ENCODE results near the gene ATF2. TPM values are rescaled to one million over a fixed set of nuclear protein-coding genes. Genes with fewer than 3 reads are reported as not detected.

The ATF2 gene
- total RNA-seq, 1 donor from 2014 or later: 59.7 TPM

DNA sequence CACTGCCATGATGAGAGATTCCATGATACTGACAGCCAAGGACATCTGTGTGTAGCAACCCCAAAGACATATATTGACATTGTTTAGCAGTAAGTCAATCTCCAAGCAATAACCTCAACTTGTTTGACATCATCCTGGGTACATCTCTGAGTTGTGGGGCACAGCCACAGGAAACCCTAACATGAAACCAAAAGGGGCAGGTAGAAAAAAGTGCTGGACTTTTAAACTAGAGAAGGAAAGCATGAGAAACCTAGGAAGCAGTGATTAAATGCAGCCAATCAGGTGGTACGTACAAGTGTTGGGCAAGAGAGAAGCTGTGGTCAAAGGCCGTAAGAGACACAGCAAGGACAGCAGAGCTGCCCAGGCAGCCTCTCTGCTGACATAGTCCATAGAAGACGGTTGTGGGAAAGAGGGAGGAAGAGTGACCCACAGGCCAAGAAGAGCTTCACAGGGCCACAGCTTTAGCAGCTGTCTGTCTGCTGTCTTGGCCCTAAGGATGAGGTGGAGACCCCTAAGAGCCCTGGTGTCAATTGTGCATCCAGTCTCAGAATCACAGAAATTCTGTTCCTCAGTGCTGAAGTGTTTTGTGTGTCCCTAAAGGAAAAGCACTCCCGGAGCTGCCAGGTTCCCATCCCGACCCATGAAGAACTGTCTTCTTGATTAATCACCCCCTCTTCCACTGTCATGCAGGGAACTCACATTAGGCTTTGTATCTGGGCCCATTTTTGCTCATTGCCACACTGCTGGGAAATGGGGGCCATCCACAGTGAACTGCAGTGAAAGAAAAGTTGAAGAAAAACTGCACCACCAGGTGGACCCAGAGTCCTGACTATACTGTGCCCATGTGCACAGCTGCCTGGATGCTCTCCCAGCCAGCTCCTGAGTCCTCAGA lies 137.4 kb downstream of the ATF2 start:
- Mint-ChIP-seq H3K27ac (no peak overlapping the region), H3K4me1 (ENCODE audit: low read depth) (no peaks in the 10 kb centered on the region), H3K4me3 (no peak overlapping the region), H3K36me3 (ENCODE audit: low read depth) (no peaks in the 10 kb centered on the region), H3K9me3 (no peaks in the 10 kb centered on the region), H3K27me3 (ENCODE audit: insufficient read depth) (peaks cover 12% of the 10 kb centered on the region)
- no peak for DNase-seq (ENCODE audit: low spot score)
- intact Hi-C loops (cut with micrococcal nuclease): no loop called here

DNA sequence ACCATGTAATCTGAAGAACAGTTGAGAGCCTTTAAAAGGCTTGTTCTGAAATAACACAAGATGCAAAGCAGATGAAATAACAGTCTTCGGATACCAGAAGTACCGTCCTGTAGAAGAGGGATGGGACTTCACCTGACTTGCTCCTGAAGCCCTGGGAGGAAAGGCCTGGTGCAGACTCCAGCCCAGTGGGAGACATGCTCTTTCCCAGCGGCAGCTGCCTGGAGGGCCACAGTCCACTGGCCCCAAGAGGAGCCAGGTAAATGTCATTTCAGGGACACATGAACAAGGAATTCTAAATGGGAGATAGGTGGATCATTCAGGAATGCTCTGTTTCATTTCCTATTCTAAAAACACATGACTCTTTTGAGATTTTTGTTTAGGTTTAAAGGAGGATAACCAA lies 140.2 kb downstream of the ATF2 start:
- Mint-ChIP-seq H3K4me3 (no peak overlapping the region), H3K27ac (no peak overlapping the region)
- intact Hi-C loops (cut with micrococcal nuclease): no loop called here

DNA sequence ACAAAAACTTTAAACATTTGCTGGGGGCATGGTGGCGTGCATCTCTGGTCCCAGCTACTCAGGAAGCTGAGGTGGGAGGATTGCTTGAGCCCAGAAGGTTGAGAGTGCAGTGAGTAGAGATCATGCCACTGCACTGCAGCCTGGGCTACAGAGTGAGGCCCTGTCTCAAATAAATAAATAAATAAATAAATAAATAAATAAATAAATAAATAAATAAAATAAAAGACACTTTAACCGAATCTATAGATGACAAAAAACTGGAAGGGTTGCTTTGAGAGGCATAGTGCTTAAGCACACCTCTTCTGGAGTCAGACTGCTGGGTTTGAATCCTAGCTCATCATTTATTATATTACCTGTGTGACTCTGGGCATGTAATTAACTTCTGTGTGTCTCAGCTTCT lies 141.6 kb downstream of the ATF2 start:
- intact Hi-C loops (cut with micrococcal nuclease): no loop called here
- no peak overlapping the region for H3K4me3 Mint-ChIP-seq
- no peak overlapping the region for H3K27ac Mint-ChIP-seq
- peaks cover 9% of the 10 kb centered on the region for H3K27me3 Mint-ChIP-seq (ENCODE audit: insufficient read depth)
- DNase-seq (ENCODE audit: low spot score): no peak
- H3K4me1 Mint-ChIP-seq (ENCODE audit: low read depth): no peaks in the 10 kb centered on the region
- no peaks in the 10 kb centered on the region for H3K36me3 Mint-ChIP-seq (ENCODE audit: low read depth)
- no peaks in the 10 kb centered on the region for H3K9me3 Mint-ChIP-seq

More for the DNA sequence above, 140.2 kb downstream of the ATF2 start:
- no peaks in the 10 kb centered on the region for H3K9me3 Mint-ChIP-seq
- DNase-seq (ENCODE audit: low spot score): no peak
- H3K36me3 Mint-ChIP-seq (ENCODE audit: low read depth): no peaks in the 10 kb centered on the region
- no peaks in the 10 kb centered on the region for H3K4me1 Mint-ChIP-seq (ENCODE audit: low read depth)
- H3K27me3 Mint-ChIP-seq (ENCODE audit: insufficient read depth): peaks cover 12% of the 10 kb centered on the region

DNA sequence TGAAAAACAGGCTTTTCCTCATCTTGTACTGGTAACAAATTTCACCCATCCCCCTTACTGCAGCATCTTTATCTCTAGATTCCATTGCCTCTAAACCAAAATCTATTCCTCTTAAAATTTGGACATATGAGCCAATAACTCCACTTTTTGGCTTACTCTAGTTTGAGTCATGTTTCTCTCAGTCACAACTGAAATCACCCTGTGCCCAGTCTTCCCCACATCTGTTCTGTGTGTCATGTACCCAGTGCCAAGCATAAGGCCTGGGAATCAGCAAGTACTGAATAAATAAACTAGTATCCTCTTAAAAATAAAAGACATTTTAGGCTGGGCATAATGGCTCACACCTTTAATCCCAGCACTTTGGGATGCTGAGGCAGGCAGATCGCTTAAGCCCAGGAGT lies 142.1 kb downstream of the ATF2 start:
- DNase-seq (ENCODE audit: low spot score): no peak
- H3K27ac Mint-ChIP-seq: no peak overlapping the region
- intact Hi-C loops (cut with micrococcal nuclease): no loop called here
- no peaks in the 10 kb centered on the region for H3K36me3 Mint-ChIP-seq (ENCODE audit: low read depth)
- no peak overlapping the region for H3K4me3 Mint-ChIP-seq
- H3K4me1 Mint-ChIP-seq (ENCODE audit: low read depth): no peaks in the 10 kb centered on the region
- peaks cover 9% of the 10 kb centered on the region for H3K27me3 Mint-ChIP-seq (ENCODE audit: insufficient read depth)
- H3K9me3 Mint-ChIP-seq: no peaks in the 10 kb centered on the region

DNA sequence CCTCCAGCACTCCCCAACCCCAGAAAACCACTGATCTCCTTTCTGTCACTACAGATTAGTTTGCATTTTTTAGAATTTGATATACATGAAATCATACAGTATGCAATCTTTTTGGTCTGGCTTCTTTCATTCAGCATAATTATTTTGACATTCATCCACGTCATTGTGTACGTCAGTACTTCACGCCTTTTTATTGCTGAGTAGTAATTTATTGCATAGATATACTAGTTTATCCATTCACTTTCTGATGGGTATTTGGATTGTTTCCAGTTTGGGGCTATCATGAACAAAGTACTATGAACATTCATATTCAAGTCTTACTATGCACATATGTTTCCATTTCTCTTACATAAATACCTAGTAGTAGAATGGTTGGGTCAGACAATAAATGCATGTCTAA lies 142.8 kb downstream of the ATF2 start:
- no peaks in the 10 kb centered on the region for H3K9me3 Mint-ChIP-seq
- H3K36me3 Mint-ChIP-seq (ENCODE audit: low read depth): no peaks in the 10 kb centered on the region
- no peak for DNase-seq (ENCODE audit: low spot score)
- intact Hi-C loops (cut with micrococcal nuclease): no loop called here
- no peaks in the 10 kb centered on the region for H3K4me1 Mint-ChIP-seq (ENCODE audit: low read depth)
- no peak overlapping the region for H3K27ac Mint-ChIP-seq
- H3K27me3 Mint-ChIP-seq (ENCODE audit: insufficient read depth): peaks cover 9% of the 10 kb centered on the region
- no peak overlapping the region for H3K4me3 Mint-ChIP-seq

DNA sequence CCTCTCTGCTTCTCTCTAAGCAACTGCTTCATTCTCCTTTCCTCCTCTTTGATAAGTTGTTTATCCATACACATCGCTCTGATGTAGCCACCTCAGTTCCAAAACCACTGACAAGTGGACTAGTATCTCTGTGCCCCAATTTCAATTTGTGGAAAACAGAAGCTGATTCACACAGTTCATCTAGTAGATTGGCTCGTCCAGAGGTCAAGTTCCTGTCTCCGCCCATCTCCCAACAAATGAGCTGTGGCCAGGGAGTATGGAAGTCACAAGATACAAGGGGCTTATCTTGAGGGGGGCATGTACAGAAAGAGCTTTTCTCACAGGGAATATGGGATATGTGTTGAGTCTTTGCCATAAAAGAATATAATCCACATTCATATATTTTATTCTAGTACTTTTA lies 145.1 kb downstream of the ATF2 start:
- Mint-ChIP-seq H3K36me3 (ENCODE audit: low read depth) (no peaks in the 10 kb centered on the region), H3K27ac (no peak overlapping the region), H3K9me3 (no peaks in the 10 kb centered on the region), H3K4me1 (ENCODE audit: low read depth) (no peaks in the 10 kb centered on the region), H3K4me3 (no peak overlapping the region), H3K27me3 (ENCODE audit: insufficient read depth) (peaks cover 3% of the 10 kb centered on the region)
- intact Hi-C loops (cut with micrococcal nuclease): no loop called here
- DNase-seq (ENCODE audit: low spot score): no peak

Other genes with a start within 250 kb of the ATF2 start
- gene CHN1, start 162.8 kb downstream of the ATF2 start, total RNA-seq: 3.4 and 4.8 TPM in 2 replicates
- gene ATP5MC3, start 13.5 kb upstream of the ATF2 start, total RNA-seq: 365 and 380 TPM in 2 replicates

Data from activated T-helper 1 cell treated with anti-CD3 and anti-CD28 coated beads, Interleukin-12 subunit alpha, Interleukin-12 subunit beta, Interleukin-2, Interleukin-4 antibody, amounts not matched to agents 30 ng/mL and 10 ng/mL and 1 ng/mL, durations not matched to agents 14 hours and 24 hours and 36 hours (primary cell).